22Rv1 (cell line): ENCODE results near the gene ITGB1BP2.
"Not testable (repeated sequence)": the region's sequence is repeated elsewhere in the genome, so short reads cannot be mapped to it uniquely, and the experiment has no call there.

Experiments
- CTCF ChIP-seq: fragments of 450-650 bp; IDR thresholded peaks from 2 replicates; pipeline ENCODE4 v1.5.1; 2017; ENCODE audit warnings: mild to moderate bottlenecking
- ZFX ChIP-seq: fragments of 450-650 bp; IDR thresholded peaks from 2 replicates; pipeline ENCODE4 v1.6.1; 2017; ENCODE audit warnings: antibody characterized with exemption, borderline replicate concordance

GRCh38 chrX:71352439-71352838 is 50.9 kb downstream of the ITGB1BP2 start:
- TF ChIP-seq CTCF, ZFX: not testable (repeated sequence)
